H1 (cell line): ENCODE data around the gene ARGLU1. TPM values are rescaled to one million over a fixed set of nuclear protein-coding genes. Genes with fewer than 3 reads are reported as not detected.

Experiments used
- KDM1A ChIP-seq: fragments of 200-600, 300-600 bp; sonication (generic); IDR thresholded peaks from 2 replicates; pipeline ENCODE4 v1.7.1; 2016; ENCODE audit warnings: mild to moderate bottlenecking, low read length, borderline replicate concordance
- KDM5A ChIP-seq: fragments of 200-600 bp; IDR thresholded peaks from 2 replicates; pipeline ENCODE4 v1.7.1; 2012; ENCODE audit warnings: mild to moderate bottlenecking, low read length, inconsistent platforms, mixed read lengths
- NANOG ChIP-seq: IDR thresholded peaks from 2 replicates; pipeline ENCODE4 v1.6.1; 2011; ENCODE audit warnings: low read length, low read depth, mild to moderate bottlenecking, inconsistent platforms; ENCODE audit not compliant: insufficient read depth, poor library complexity, severe bottlenecking
- polyA plus RNA-seq, 7 experiments: library from polyadenylated mRNA; depleted of rRNA in 3 of 7; stranded (reverse) in 5 of 7; unstranded in 2 of 7; fragments of >200 nt in 5 of 7; fragments of 200-250 nt in 2 of 7; gene quantifications; 1 replicate in 5 of 7; 2 replicates in 1 of 7; 4 replicates in 1 of 7; pipeline versions ENCODE4 v1.2.1 to v1.2.3, GENCODE V29; 2011 to 2013; ENCODE audit warnings: missing spikeins in 2 of 7, mixed read lengths in 2 of 7
- total RNA-seq: library from RNA; stranded (reverse); fragmentation: NEBNext Ultra II Directional; extraction: Animal tissue kit (Norgen Biotek cat#: 25700); gene quantifications from 2 replicates; pipeline ENCODE4 v1.2.1, GENCODE V29; 2021

ARGLU1 gene
- total and polyA plus RNA-seq, 2 of the 8 experiments (the other 6 are each of a cell fraction or from before 2014, with no cell fraction given) = 47.8 to 84.9 TPM

DNA sequence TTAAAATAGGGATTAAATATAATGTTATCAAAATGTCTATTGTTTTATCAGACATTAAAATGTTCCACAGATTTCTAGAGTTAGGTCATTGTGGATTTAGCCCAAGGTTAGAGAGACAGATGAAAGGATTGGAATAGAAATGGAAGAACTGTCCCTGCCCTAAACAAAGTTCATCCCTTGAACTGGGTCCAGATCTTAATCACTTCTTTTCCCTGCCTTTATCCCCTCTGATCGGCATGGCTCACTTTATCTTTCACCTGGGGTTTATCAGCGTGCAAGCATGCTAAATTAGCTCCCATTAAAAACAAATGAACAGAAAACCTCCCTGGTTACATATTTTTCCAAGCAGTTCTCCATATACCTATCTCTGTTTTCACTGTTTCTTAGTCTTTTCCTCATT is 23.4 kb upstream of the ARGLU1 start (continued):
- TF ChIP-seq NANOG (no peak), KDM1A (no peak), KDM5A (no peak)
- TF ChIP-seq, all 59 proteins: peak for 0
